B cell (primary cell): ENCODE results near the gene LMTK3. TPM values are rescaled to one million over a fixed set of nuclear protein-coding genes. Genes with fewer than 3 reads are reported as not detected.

Source experiments
- ATAC-seq: fragments of 200-7000 bp; cut with Tn5 transposase; one replicate; pipeline ENCODE4 v1.10.0; 2021; ENCODE audit warnings: low read depth, mild to moderate bottlenecking, moderate number of reproducible peaks, moderate library complexity
- CTCF ChIA-PET: fragments of 350-600 bp; sonication (Branson Sonifier 250); formaldehyde crosslinking; loops from one replicate; lab custom pipeline; 2021; ENCODE audit warnings: antibody characterized with exemption, inconsistent platforms; lab: Charles Lee
- POLR2A ChIA-PET: fragments of 350-600 bp; sonication (Branson Sonifier 250); formaldehyde crosslinking; loops from one replicate; lab custom pipeline; 2021; ENCODE audit warnings: antibody characterized with exemption; lab: Charles Lee
- DNase-seq: peaks from one replicate; pipeline ENCODE4 v3.0.0; 2013
- H2AFZ ChIP-seq: 2 replicates; pipeline ENCODE4 v1.6.1; 2012; ENCODE audit warnings: mild to moderate bottlenecking, low read depth, low read length; ENCODE audit not compliant: insufficient read depth, poor library complexity, severe bottlenecking
- H3K27ac ChIP-seq, 2 donors: 1 replicate in 1 of 2; 2 replicates in 1 of 2; pipeline ENCODE4 v1.5.1; 2012 to 2013; ENCODE audit warnings: low read length in 2 of 2, mild to moderate bottlenecking in 2 of 2, moderate library complexity in 1 of 2
- H3K27me3 ChIP-seq, 4 experiments: fragments of 200-600 bp in 1 of 4; sonication (generic) in 1 of 4; replicated peaks in 1 of 4; 1 replicate in 2 of 4; 2 replicates in 2 of 4; pipeline versions ENCODE4 v1.6.1 to v1.7.0; 2013 to 2016; ENCODE audit warnings: low read length in 3 of 4, mild to moderate bottlenecking in 2 of 4, mixed read lengths in 1 of 4, moderate library complexity in 1 of 4; ENCODE audit not compliant: insufficient read depth in 4 of 4, control insufficient read depth in 3 of 4; ENCODE audit errors: control extremely low read depth in 1 of 4
- H3K36me3 ChIP-seq, 2 experiments: replicated peaks in 1 of 2; 1 replicate in 1 of 2; 2 replicates in 1 of 2; pipeline versions ENCODE4 v1.6.1 to v1.7.1; 2013; ENCODE audit warnings: low read length in 1 of 2; ENCODE audit not compliant: insufficient read depth in 2 of 2, control insufficient read depth in 1 of 2; ENCODE audit errors: control extremely low read depth in 1 of 2, extremely low read depth in 1 of 2
- H3K4me1 ChIP-seq, 2 donors: fragments of 200-600 bp in 1 of 2; sonication (generic) in 1 of 2; 1 replicate in 1 of 2; 2 replicates in 1 of 2; pipeline versions ENCODE4 v1.5.1 to v1.6.1; 2013 to 2017; ENCODE audit warnings: low read length in 2 of 2; ENCODE audit not compliant: control insufficient read depth in 2 of 2, insufficient read depth in 2 of 2
- H3K4me2 ChIP-seq: replicated peaks from 2 replicates; pipeline ENCODE3; 2012; ENCODE audit warnings: mild to moderate bottlenecking, low read depth, low read length; ENCODE audit not compliant: poor library complexity, severe bottlenecking
- H3K4me3 ChIP-seq, 5 experiments: fragments of 200-600 bp in 1 of 5; sonication (generic) in 1 of 5; 1 replicate in 3 of 5; 2 replicates in 2 of 5; pipeline versions ENCODE4 v1.5.1 to v1.7.0; 2011 to 2016; ENCODE audit warnings: low read length in 4 of 5, mild to moderate bottlenecking in 4 of 5, low read depth in 2 of 5, control low read depth in 1 of 5, moderate library complexity in 1 of 5; ENCODE audit not compliant: insufficient read depth in 1 of 5; ENCODE audit errors: control extremely low read depth in 1 of 5, extremely low read depth in 1 of 5
- H3K79me2 ChIP-seq: fragments of 200-600 bp; sonication (generic); one replicate; pipeline ENCODE4 v1.6.0; 2016; ENCODE audit warnings: low read length; ENCODE audit not compliant: control insufficient read depth, insufficient read depth
- H3K9ac ChIP-seq: fragments of 200-600 bp; sonication (generic); 2 replicates; pipeline ENCODE4 v1.6.1; 2017; ENCODE audit warnings: mild to moderate bottlenecking, low read length, moderate library complexity
- H3K9me3 ChIP-seq, 3 donors: one replicate each; pipeline versions ENCODE4 v1.6.1 to v1.7.1; 2013; ENCODE audit warnings: low read length in 2 of 3; ENCODE audit not compliant: control insufficient read depth in 2 of 3, insufficient read depth in 1 of 3; ENCODE audit errors: control extremely low read depth in 1 of 3
- H4K20me1 ChIP-seq: 2 replicates; pipeline ENCODE4 v1.6.0; 2012; ENCODE audit warnings: mild to moderate bottlenecking, low read length; ENCODE audit not compliant: insufficient read depth, control insufficient read depth, poor library complexity, severe bottlenecking
- H3K27ac Mint-ChIP-seq: one replicate; pipeline ENCODE4 v1.8.0; 2021; ENCODE audit warnings: mixed read lengths
- H3K27me3 Mint-ChIP-seq: one replicate; pipeline ENCODE4 v1.8.0; 2021; ENCODE audit warnings: mixed read lengths
- H3K4me1 Mint-ChIP-seq: one replicate; pipeline ENCODE4 v1.8.0; 2021; ENCODE audit warnings: mixed read lengths
- H3K4me3 Mint-ChIP-seq: one replicate; pipeline ENCODE4 v1.8.0; 2021; ENCODE audit warnings: mixed read lengths
- H3K9me3 Mint-ChIP-seq: one replicate; pipeline ENCODE4 v1.8.0; 2022; ENCODE audit warnings: mixed read lengths; ENCODE audit not compliant: insufficient read depth
- EZH2 ChIP-seq: IDR thresholded peaks from 2 replicates; pipeline ENCODE4 v1.6.1; 2012; ENCODE audit warnings: borderline replicate concordance, low read depth, mild to moderate bottlenecking, moderate library complexity, low read length; ENCODE audit not compliant: insufficient read depth, poor library complexity, severe bottlenecking
- WGBS: methylation state at CpG from one replicate; pipeline ENCODE4 v1.1.5; 2013; ENCODE audit warnings: missing lambda C conversion rate; ENCODE audit not compliant: insufficient coverage; 5-methylcytosine and 5-hydroxymethylcytosine counted together
- intact Hi-C: fragments of 100-400 bp; cut with micrococcal nuclease; formaldehyde crosslinking; loops from one replicate; pipeline ENCODE4 v1.10.0; 2022
- polyA plus RNA-seq: library from polyadenylated mRNA; depleted of rRNA; stranded (reverse); fragments of >200 nt; gene quantifications from 2 replicates; pipeline ENCODE4 v1.2.3, GENCODE V29; 2012
- total RNA-seq, 2 donors: library from RNA; stranded (reverse); fragments of 120-200 nt in 1 of 2; gene quantifications; 1 replicate in 1 of 2; 2 replicates in 1 of 2; pipeline versions ENCODE4 v1.2.3 to v1.2.4, GENCODE V29; 2013 to 2022
- TF ChIP-seq, protein P1 (sequence below): fragments of 200-600 bp; IDR thresholded peaks from one replicate; pipeline ENCODE4 v1.8.0; 2022; ENCODE audit warnings: antibody characterized with exemption, mild to moderate bottlenecking

The LMTK3 gene
- total and polyA plus RNA-seq, 2 donors (not counting 1 experiment from before 2014, with no cell fraction given) = 0.19 to 1.6 TPM

- peaks cover 5 to 8% of the 10 kb centered on the region in 2 donors for H3K4me1 ChIP-seq
- no peak overlapping the region for H3K4me2 ChIP-seq
- WGBS = 94% methylated on average over 16 of the region's 16 CpGs
- H3K27ac Mint-ChIP-seq = no peak overlapping the region
- POLR2A ChIA-PET = interaction anchor here (0.6 kb wide), 1 partner anchor 639 kb away, joined by 3 read pairs; no protein-coding TSS in a partner anchor
- CTCF ChIA-PET = no interaction called here
- H3K27me3 ChIP-seq = no peaks in the 10 kb centered on the region
- TF ChIP-seq, protein P1, sequence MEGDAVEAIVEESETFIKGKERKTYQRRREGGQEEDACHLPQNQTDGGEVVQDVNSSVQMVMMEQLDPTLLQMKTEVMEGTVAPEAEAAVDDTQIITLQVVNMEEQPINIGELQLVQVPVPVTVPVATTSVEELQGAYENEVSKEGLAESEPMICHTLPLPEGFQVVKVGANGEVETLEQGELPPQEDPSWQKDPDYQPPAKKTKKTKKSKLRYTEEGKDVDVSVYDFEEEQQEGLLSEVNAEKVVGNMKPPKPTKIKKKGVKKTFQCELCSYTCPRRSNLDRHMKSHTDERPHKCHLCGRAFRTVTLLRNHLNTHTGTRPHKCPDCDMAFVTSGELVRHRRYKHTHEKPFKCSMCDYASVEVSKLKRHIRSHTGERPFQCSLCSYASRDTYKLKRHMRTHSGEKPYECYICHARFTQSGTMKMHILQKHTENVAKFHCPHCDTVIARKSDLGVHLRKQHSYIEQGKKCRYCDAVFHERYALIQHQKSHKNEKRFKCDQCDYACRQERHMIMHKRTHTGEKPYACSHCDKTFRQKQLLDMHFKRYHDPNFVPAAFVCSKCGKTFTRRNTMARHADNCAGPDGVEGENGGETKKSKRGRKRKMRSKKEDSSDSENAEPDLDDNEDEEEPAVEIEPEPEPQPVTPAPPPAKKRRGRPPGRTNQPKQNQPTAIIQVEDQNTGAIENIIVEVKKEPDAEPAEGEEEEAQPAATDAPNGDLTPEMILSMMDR = no peak
- no peak for TF ChIP-seq EZH2
- H3K9me3 ChIP-seq = no peaks in the 10 kb centered on the region
- peaks cover 9% of the 10 kb centered on the region for H4K20me1 ChIP-seq
- ATAC-seq (no peak), DNase-seq (no peak)
- no peak overlapping the region for H3K4me3 ChIP-seq
- no peak overlapping the region for H3K27ac ChIP-seq
- H3K36me3 ChIP-seq = peaks cover 2 to 49% of the 10 kb centered on the region in 2 experiments
- peaks cover 12% of the 10 kb centered on the region for H3K4me1 Mint-ChIP-seq
- no peaks in the 10 kb centered on the region for H3K27me3 Mint-ChIP-seq
- H3K4me3 Mint-ChIP-seq = no peak overlapping the region
- intact Hi-C loops = no loop called here
- no peaks in the 10 kb centered on the region for H3K9me3 Mint-ChIP-seq
- H3K9ac ChIP-seq = no peak overlapping the region
- H3K79me2 ChIP-seq = peaks cover 11% of the 10 kb centered on the region
- no peak overlapping the region for H2AFZ ChIP-seq
Measured at GRCh38 chr19:48474084-48474592, 37.5 kb downstream of the LMTK3 start.

GRCh38 chr19:48473161-48473966 lies 38.3 kb downstream of the LMTK3 start:
- Histone ChIP-seq H3K36me3 (peaks cover 2 to 49% of the 10 kb centered on the region in 2 experiments), H3K27ac (no peak overlapping the region), H3K4me3 (no peak overlapping the region), H3K27me3 (no peaks in the 10 kb centered on the region), H3K9ac (no peak overlapping the region), H3K4me1 (peaks cover 7 to 11% of the 10 kb centered on the region in 2 donors), H3K4me2 (no peak overlapping the region), H2AFZ (no peak overlapping the region), H3K79me2 (peaks cover 11% of the 10 kb centered on the region), H4K20me1 (peaks cover 9% of the 10 kb centered on the region), H3K9me3 (no peaks in the 10 kb centered on the region)
- no peak for ATAC-seq
- Mint-ChIP-seq H3K4me3 (no peak overlapping the region), H3K27ac (no peak overlapping the region), H3K4me1 (peaks cover 17% of the 10 kb centered on the region), H3K9me3 (no peaks in the 10 kb centered on the region), H3K27me3 (no peaks in the 10 kb centered on the region)
- intact Hi-C loops = no loop called here
- WGBS = 98% methylated on average over 10 of the region's 14 CpGs
- no peak for DNase-seq
- TF ChIP-seq, protein P1 = no peak
- TF ChIP-seq EZH2 = no peak
- ChIA-PET CTCF (no interaction called here), POLR2A (no interaction called here)
